GM19467 (cell line): ENCODE measurements around the gene CBX5.
"Not testable (repeated sequence)": the region's sequence is repeated elsewhere in the genome, so short reads cannot be mapped to it uniquely, and the experiment has no call there.

Experiments
- ATAC-seq: cut with Tn5 transposase; IDR thresholded peaks from one replicate; pipeline ENCODE4 v1.9.1; 2021; ENCODE audit warnings: mild to moderate bottlenecking, moderate library complexity; ENCODE audit not compliant: unreplicated experiment

The CBX5 gene

GRCh38 chr12:54272214-54272613 is 7.7 kb downstream of the CBX5 start:
- no peak for ATAC-seq

- no peak for ATAC-seq
These were observed 9.6 kb downstream of the CBX5 start for GRCh38 chr12:54270345-54270744.

- ATAC-seq = no peak
These were observed 13.1 kb downstream of the CBX5 start for GRCh38 chr12:54266852-54267251.

- no peak for ATAC-seq
These were observed 14.5 kb downstream of the CBX5 start for GRCh38 chr12:54265364-54265812.

- ATAC-seq = no peak
These were observed 17.5 kb downstream of the CBX5 start for GRCh38 chr12:54262403-54262925.

GRCh38 chr12:54261815-54262402 is 18.0 kb downstream of the CBX5 start:
- ATAC-seq = no peak

- no peak for ATAC-seq
These were observed 20.5 kb downstream of the CBX5 start for GRCh38 chr12:54259194-54260011.

GRCh38 chr12:54258201-54258681 is 21.7 kb downstream of the CBX5 start:
- ATAC-seq = no peak

GRCh38 chr12:54257332-54257731 is 22.6 kb downstream of the CBX5 start:
- ATAC-seq = no peak

- no peak for ATAC-seq
These were observed 26.7 kb downstream of the CBX5 start for GRCh38 chr12:54253240-54253639.

GRCh38 chr12:54251667-54252284 is 28.1 kb downstream of the CBX5 start:
- no peak for ATAC-seq

GRCh38 chr12:54249489-54249888 is 30.4 kb downstream of the CBX5 start:
- no peak for ATAC-seq

- ATAC-seq = no peak
These were observed 33.8 kb downstream of the CBX5 start for GRCh38 chr12:54246011-54246641.

- ATAC-seq = no peak
These were observed 38.8 kb downstream of the CBX5 start for GRCh38 chr12:54240971-54241588.

- ATAC-seq = no peak
These were observed 39.8 kb downstream of the CBX5 start for GRCh38 chr12:54240129-54240528.

- no peak for ATAC-seq
These were observed 40.3 kb downstream of the CBX5 start for GRCh38 chr12:54239620-54240019.

GRCh38 chr12:54238531-54238930 is 41.4 kb downstream of the CBX5 start:
- no peak for ATAC-seq

- ATAC-seq = no peak
These were observed 47.1 kb downstream of the CBX5 start for GRCh38 chr12:54232790-54233189.

GRCh38 chr12:54231269-54231668 is 48.7 kb downstream of the CBX5 start:
- not testable (repeated sequence) for ATAC-seq

- ATAC-seq = no peak
These were observed 49.4 kb downstream of the CBX5 start for GRCh38 chr12:54230555-54230954.
